ENCODE measurements around the gene COX14.

DNA sequence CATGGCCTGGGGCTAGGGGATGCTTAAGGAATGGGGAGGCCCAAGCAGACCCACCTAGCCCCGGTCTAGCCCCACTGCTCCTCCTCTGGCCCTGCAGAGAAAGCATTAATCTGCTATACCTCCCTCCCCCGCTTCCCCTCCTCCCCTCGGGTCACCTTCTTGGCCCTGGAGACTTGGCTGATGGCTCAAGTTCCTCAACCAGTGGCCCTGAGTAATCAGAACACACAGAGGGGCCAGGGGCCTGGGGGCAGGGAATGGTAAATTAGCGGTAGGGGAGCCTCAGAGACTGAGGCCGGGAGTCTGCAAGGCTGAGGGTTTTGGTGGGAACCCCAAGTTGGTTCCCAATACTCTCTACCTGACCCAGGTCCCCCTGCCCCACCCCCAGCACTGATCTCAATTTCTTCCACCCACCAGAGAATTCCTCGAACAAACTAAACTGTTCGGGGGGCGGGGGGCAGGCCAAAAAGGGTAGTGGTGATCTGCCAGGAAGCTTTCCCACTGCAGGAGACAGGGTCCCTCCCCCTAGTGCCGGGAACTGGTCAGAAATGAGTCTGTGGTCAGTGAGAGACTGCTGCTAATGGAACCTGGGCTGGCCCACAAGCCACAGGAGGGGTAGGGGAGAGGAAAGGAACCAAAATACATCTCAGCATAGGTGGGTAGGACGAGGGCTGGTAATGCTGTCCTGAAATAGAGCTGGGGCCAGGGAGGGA lies 39.7 kb upstream of the COX14 start:
- TF ChIP-seq, protein P1, sequence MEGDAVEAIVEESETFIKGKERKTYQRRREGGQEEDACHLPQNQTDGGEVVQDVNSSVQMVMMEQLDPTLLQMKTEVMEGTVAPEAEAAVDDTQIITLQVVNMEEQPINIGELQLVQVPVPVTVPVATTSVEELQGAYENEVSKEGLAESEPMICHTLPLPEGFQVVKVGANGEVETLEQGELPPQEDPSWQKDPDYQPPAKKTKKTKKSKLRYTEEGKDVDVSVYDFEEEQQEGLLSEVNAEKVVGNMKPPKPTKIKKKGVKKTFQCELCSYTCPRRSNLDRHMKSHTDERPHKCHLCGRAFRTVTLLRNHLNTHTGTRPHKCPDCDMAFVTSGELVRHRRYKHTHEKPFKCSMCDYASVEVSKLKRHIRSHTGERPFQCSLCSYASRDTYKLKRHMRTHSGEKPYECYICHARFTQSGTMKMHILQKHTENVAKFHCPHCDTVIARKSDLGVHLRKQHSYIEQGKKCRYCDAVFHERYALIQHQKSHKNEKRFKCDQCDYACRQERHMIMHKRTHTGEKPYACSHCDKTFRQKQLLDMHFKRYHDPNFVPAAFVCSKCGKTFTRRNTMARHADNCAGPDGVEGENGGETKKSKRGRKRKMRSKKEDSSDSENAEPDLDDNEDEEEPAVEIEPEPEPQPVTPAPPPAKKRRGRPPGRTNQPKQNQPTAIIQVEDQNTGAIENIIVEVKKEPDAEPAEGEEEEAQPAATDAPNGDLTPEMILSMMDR (IDR thresholded peaks at IDR 0.05), result no peak
- TF ChIP-seq POLR2AphosphoS5 (IDR thresholded peaks at IDR 0.05; ENCODE audit: low read depth, low read length) (no peak), SIN3A (IDR thresholded peaks at IDR 0.05; ENCODE audit: borderline replicate concordance, insufficient read depth, low read depth, low read length) (no peak), TCF7L2 (IDR thresholded peaks at IDR 0.05; ENCODE audit: low read depth, low read length) (no peak)
